Heart left ventricle (tissue), 16 donors: Measurements from ENCODE around the gene FERMT3. TPM values are rescaled to one million over a fixed set of nuclear protein-coding genes. Genes with fewer than 3 reads are reported as not detected.

ENCODE experiments used
- ATAC-seq, 4 donors: fragments of 200-7000 bp; cut with Tn5 transposase; one replicate each; pipeline ENCODE4 v1.9.1; 2020 to 2022; ENCODE audit warnings: moderate library complexity in 4 of 4, mild to moderate bottlenecking in 3 of 4, moderate number of reproducible peaks in 1 of 4
- DNase-seq, 5 donors: peaks; one replicate each; pipeline ENCODE4 v3.0.0-alpha.2; 2020
- H3K27ac ChIP-seq, 12 donors: fragments of 200-600 bp; sonication (generic) in 4 of 12; one replicate each; pipeline versions ENCODE4 v1.5.0 to v1.8.0; 2016 to 2022; ENCODE audit warnings: mild to moderate bottlenecking in 2 of 12
- H3K27me3 ChIP-seq, 9 donors: fragments of 200-600 bp; sonication (generic) in 2 of 9; one replicate each; pipeline versions ENCODE4 v1.5.1 to v1.8.0; 2016 to 2022; ENCODE audit warnings: mild to moderate bottlenecking in 3 of 9
- H3K36me3 ChIP-seq, 9 donors: fragments of 200-600 bp; sonication (generic) in 2 of 9; one replicate each; pipeline versions ENCODE4 v1.5.0 to v1.8.0; 2018 to 2022; ENCODE audit warnings: mild to moderate bottlenecking in 2 of 9
- H3K4me1 ChIP-seq, 12 donors: fragments of 200-600 bp; sonication (generic) in 4 of 12; one replicate each; pipeline versions ENCODE4 v1.5.0 to v1.8.0; 2016 to 2022; ENCODE audit warnings: mild to moderate bottlenecking in 3 of 12
- H3K4me3 ChIP-seq, 12 donors: fragments of 200-600 bp; sonication (generic) in 4 of 12; one replicate each; pipeline versions ENCODE4 v1.5.0 to v1.8.0; 2017 to 2022; ENCODE audit warnings: mild to moderate bottlenecking in 9 of 12, moderate library complexity in 4 of 12
- H3K9me3 ChIP-seq, 12 donors: fragments of 200-600 bp; sonication (generic) in 4 of 12; one replicate each; pipeline versions ENCODE4 v1.5.0 to v1.8.0; 2016 to 2022; ENCODE audit warnings: mild to moderate bottlenecking in 1 of 12
- POLR2A ChIP-seq, 2 donors: fragments of 450-650 bp; IDR thresholded peaks; one replicate each; pipeline ENCODE4 v1.6.1; 2017; ENCODE audit warnings: antibody characterized with exemption in 2 of 2, mild to moderate bottlenecking in 2 of 2, moderate library complexity in 2 of 2
- WGBS, 4 donors: extraction: QIAGEN DNeasy Blood & Tissue Kit in 2 of 4; methylation state at CpG; one replicate each; pipeline versions ENCODE4 v1.1.5 to v1.1.7; 2013 to 2018; 5-methylcytosine and 5-hydroxymethylcytosine counted together
- intact Hi-C, 10 donors: fragments of 100-400 bp; cut with DNase I; formaldehyde crosslinking; loops; one replicate each; pipeline versions ENCODE4 v1.11.1 to v1.14.2; 2022
- polyA plus RNA-seq, 2 donors: library from polyadenylated mRNA; stranded (reverse); fragments of 200-250 nt; gene quantifications; one replicate each; pipeline ENCODE4 v1.2.3, GENCODE V29; 2013
- total RNA-seq, 9 donors: library from RNA; depleted of rRNA in 2 of 9; stranded (reverse); fragments of >200 nt in 2 of 9; fragmentation: NEBNext Ultra II Directional in 3 of 9; extraction: Animal tissue kit (Norgen Biotek cat#: 25700) in 3 of 9; gene quantifications; one replicate each; pipeline versions ENCODE4 v1.1.0 to v1.2.4, GENCODE V29; 2016 to 2023
- TF ChIP-seq, protein P1 (sequence below), 12 donors: fragments of 200-600 bp; sonication (generic) in 4 of 12; IDR thresholded peaks; one replicate each; pipeline versions ENCODE4 v1.5.0 to v1.8.0; 2018 to 2022; ENCODE audit warnings: antibody characterized with exemption in 12 of 12, mild to moderate bottlenecking in 5 of 12
- donor health status: ischemic (EF 13 %, LVEDD 7.1; RV severe dilation, severe dysfunction).
- donor health status: healthy with polysubstance abuse.
- donor health status: DM: no; HTN: yes; CAD: no.
- donor health status: DM: no; HTN: no; CAD: no.
- donor health status: ischemic (EF 25% LVEDD 6.9; RV normal size, moderate dysfunction).
- donor health status: ischemic (EF 25% LVEDD 5.7; RV mildly dilated, moderate dysfunction).
- donor health status: healthy.
- donor health status: DM: yes; HTN: yes; CAD: no.
- donor health status: ischemic (EF 35%, LVEDD 5.7; RV mildly dilated, moderate dysfunction).
- donor health status: nonischemic (EF 11% LVEDD 7.7; RV severe dilation, severe dysfunction).
- donor health status: DM: yes; HTN: yes; CAD: no.
- donor health status: PGD.
- donor health status: ischemic (EF 29% LVEDD 5.4; RV normal size, mild dysfunction).
- donor health status: nonischemic (EF 23%, LVEDD 6.1; RV moderate dilation, normal function).

FERMT3 gene
- total and polyA plus RNA-seq, 11 donors, result 2.8 to 71.5 (median 5.7) TPM

GRCh38 chr11:64241241-64241490 is 34.6 kb downstream of the FERMT3 start:
- ATAC-seq (peak; percentile 84 to 93 (median 86)), DNase-seq (peak in 4 of 5 donors; percentile 99 to 100 (median 100))
- Histone ChIP-seq H3K4me1 (peaks cover 0 to 62% (median 33%) of the 10 kb centered on the region in 12 donors), H3K9me3 (no peaks in the 10 kb centered on the region), H3K27me3 (no peaks in the 10 kb centered on the region), H3K4me3 (peak overlapping the region; percentile 37 to 99 (median 79)), H3K27ac (peak overlapping the region; percentile 95 to 100 (median 99)), H3K36me3 (peaks cover 0 to 38% (median 28%) of the 10 kb centered on the region in 9 donors)
- 0 to 3% (median 1%) methylated on average over 6 to 24 of the region's 24 CpGs for WGBS, 4 donors
- TF ChIP-seq, protein P1, sequence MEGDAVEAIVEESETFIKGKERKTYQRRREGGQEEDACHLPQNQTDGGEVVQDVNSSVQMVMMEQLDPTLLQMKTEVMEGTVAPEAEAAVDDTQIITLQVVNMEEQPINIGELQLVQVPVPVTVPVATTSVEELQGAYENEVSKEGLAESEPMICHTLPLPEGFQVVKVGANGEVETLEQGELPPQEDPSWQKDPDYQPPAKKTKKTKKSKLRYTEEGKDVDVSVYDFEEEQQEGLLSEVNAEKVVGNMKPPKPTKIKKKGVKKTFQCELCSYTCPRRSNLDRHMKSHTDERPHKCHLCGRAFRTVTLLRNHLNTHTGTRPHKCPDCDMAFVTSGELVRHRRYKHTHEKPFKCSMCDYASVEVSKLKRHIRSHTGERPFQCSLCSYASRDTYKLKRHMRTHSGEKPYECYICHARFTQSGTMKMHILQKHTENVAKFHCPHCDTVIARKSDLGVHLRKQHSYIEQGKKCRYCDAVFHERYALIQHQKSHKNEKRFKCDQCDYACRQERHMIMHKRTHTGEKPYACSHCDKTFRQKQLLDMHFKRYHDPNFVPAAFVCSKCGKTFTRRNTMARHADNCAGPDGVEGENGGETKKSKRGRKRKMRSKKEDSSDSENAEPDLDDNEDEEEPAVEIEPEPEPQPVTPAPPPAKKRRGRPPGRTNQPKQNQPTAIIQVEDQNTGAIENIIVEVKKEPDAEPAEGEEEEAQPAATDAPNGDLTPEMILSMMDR (IDR thresholded peaks at IDR 0.05), result no peak
- TF ChIP-seq POLR2A (IDR thresholded peaks at IDR 0.05), result no peak
- intact Hi-C loops, result loop anchor here in 3 of 10 donors (1.0 to 2.0 kb wide), 3 partner anchors 29 to 64 kb away; partner anchors contain the start of genes BAD (in 1 of the 3) and ESRRA (in 1 of the 3)

DNA sequence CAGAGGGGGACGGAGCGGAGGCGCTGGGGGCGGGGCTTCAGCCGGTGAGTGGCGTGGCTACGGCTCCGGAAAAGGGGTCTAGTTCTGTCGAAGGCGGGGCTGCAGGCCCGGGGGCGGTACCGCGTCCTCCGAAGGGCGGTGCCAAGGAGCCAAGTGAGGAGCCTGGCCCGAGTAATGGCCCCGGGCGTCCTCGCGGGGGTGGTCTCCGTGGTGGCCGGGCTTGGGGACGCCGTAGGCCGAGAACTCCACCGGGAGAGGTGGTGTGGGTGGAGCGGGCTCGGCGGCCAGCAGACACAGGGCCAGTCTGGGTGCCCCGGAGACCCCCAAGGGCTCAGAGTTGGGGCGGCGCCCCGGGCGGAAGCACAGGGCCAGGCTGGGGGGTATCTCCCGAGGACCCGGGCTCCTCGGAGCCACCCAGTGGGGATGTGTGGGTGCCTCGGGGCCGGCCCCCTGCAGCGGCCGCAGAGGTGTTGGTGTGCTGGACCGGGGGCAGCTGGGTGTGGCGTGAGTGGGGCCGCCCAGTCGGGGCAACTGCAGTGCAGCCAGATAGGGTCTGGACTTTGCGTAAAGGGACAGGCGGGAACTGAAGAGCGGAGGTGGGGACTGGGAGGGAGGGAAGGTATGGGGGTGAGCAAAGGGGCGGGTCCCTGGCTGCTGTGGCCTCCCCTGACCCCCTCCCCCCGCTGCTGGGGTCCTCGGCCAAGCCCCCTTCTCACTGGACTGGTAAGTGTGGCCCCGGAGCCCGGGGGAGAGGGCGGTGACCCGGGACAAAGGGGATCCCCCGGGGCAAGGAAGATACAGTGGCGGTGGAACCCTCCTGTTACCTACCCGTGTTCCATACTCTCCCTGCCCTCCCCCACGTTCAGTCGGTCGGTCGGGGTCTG is 35.2 kb downstream of the FERMT3 start:
- Histone ChIP-seq H3K4me1 (peaks cover 0 to 62% (median 33%) of the 10 kb centered on the region in 12 donors), H3K27ac (peak overlapping the region; percentile 72 to 100 (median 99)), H3K27me3 (no peaks in the 10 kb centered on the region), H3K36me3 (peaks cover 0 to 36% (median 26%) of the 10 kb centered on the region in 9 donors), H3K4me3 (peak overlapping the region; percentile 65 to 99 (median 80)), H3K9me3 (no peaks in the 10 kb centered on the region)
- intact Hi-C loops, result loop anchor here in 3 of 10 donors (1.0 to 2.0 kb wide), 3 partner anchors 29 to 63 kb away; partner anchors contain the start of genes BAD (in 1 of the 3) and ESRRA (in 1 of the 3)
- WGBS, 4 donors, result 1% methylated on average over 20 to 63 of the region's 63 CpGs
- peak in 3 of 4 donors; percentile 1 to 26 (median 17) for ATAC-seq
- peak in 4 of 5 donors; percentile 58 to 100 (median 68) for DNase-seq
- TF ChIP-seq, protein P1 (IDR thresholded peaks at IDR 0.05), result peak in 1 of 12 donors; percentile 26
- TF ChIP-seq POLR2A (IDR thresholded peaks at IDR 0.05), result peak in 1 of 2 donors; percentile 86

- 85 to 91% (median 89%) methylated on average over 8 of the region's 8 CpGs for WGBS, 4 donors
- DNase-seq (no peak), ATAC-seq (no peak)
- TF ChIP-seq, protein P1 (IDR thresholded peaks at IDR 0.05), result no peak
- TF ChIP-seq POLR2A (IDR thresholded peaks at IDR 0.05), result no peak
- Histone ChIP-seq H3K9me3 (no peaks in the 10 kb centered on the region), H3K27ac (peak overlapping the region in 3 of 12 donors; percentile 99 to 100 (median 100)), H3K36me3 (peaks cover 0 to 23% (median 16%) of the 10 kb centered on the region in 9 donors), H3K4me1 (peaks cover 0 to 64% (median 39%) of the 10 kb centered on the region in 12 donors), H3K4me3 (no peak overlapping the region), H3K27me3 (no peaks in the 10 kb centered on the region)
- intact Hi-C loops, result no loop called here
Observed at GRCh38 chr11:64243236-64243854, 36.8 kb downstream of the FERMT3 start.

- H3K27ac ChIP-seq, result peak overlapping the region in 1 of 12 donors; percentile 14
- H3K9me3 ChIP-seq, result no peaks in the 10 kb centered on the region
- peaks cover 0 to 64% (median 39%) of the 10 kb centered on the region in 12 donors for H3K4me1 ChIP-seq
- no peak for DNase-seq
- no peak overlapping the region for H3K4me3 ChIP-seq
- no peaks in the 10 kb centered on the region for H3K27me3 ChIP-seq
- no peak for TF ChIP-seq POLR2A (IDR thresholded peaks at IDR 0.05)
- TF ChIP-seq, protein P1 (IDR thresholded peaks at IDR 0.05), result no peak
- WGBS, 4 donors, result 55 to 70% (median 69%) methylated on average over 4 to 5 of the region's 5 CpGs
- no peak for ATAC-seq
- intact Hi-C loops, result no loop called here
- peaks cover 0 to 16% (median 9%) of the 10 kb centered on the region in 9 donors for H3K36me3 ChIP-seq
Observed at GRCh38 chr11:64244107-64244506, 37.6 kb downstream of the FERMT3 start.
